ENCODE results near the gene LMOD1. TPM values are rescaled to one million over a fixed set of nuclear protein-coding genes. Genes with fewer than 3 reads are reported as not detected.
A peak's percentile ranks its signal among the peaks of the same experiment; 100 is the strongest.

LMOD1 gene
- polyA plus RNA-seq, 1 experiment, result 41.1 TPM

GRCh38 chr1:201982082-201982622, 35.8 kb upstream of the LMOD1 start:
- H3K9me3 ChIP-seq (ENCODE audit: control insufficient read depth, insufficient read depth, low read length), result no peaks in the 10 kb centered on the region
- H3K4me3 ChIP-seq (ENCODE audit: low read depth, low read length), result peak overlapping the region; percentile 88
- H3K27me3 ChIP-seq (ENCODE audit: control insufficient read depth, insufficient read depth, low read length), result no peaks in the 10 kb centered on the region
- POLR2A ChIA-PET, result interaction anchor here (0.6 to 1.1 kb wide), 3 partner anchors 42 to 86 kb away, joined by 3 to 4 read pairs (median 4); no protein-coding TSS in a partner anchor
- no peak for TF ChIP-seq CTCF (IDR thresholded peaks at IDR 0.05; ENCODE audit: low read depth, low read length)
- DNase-seq (ENCODE audit: low read depth, low spot score), result no peak
- CTCF ChIA-PET, result interaction anchor here (0.5 to 2.2 kb wide), 8 partner anchors 18 to 405 kb away, joined by 3 to 8 read pairs (median 3); no protein-coding TSS in a partner anchor
- peak overlapping the region; percentile 52 for H3K27ac ChIP-seq (ENCODE audit: low read depth, low read length)

GRCh38 chr1:201970334-201971159, 24.2 kb upstream of the LMOD1 start:
- Histone ChIP-seq H3K4me3 (ENCODE audit: low read depth, low read length) (no peak overlapping the region), H3K27me3 (ENCODE audit: control insufficient read depth, insufficient read depth, low read length) (no peaks in the 10 kb centered on the region), H3K27ac (ENCODE audit: low read depth, low read length) (no peak overlapping the region), H3K9me3 (ENCODE audit: control insufficient read depth, insufficient read depth, low read length) (no peaks in the 10 kb centered on the region)
- TF ChIP-seq CTCF (IDR thresholded peaks at IDR 0.05; ENCODE audit: low read depth, low read length), result no peak
- DNase-seq (ENCODE audit: low read depth, low spot score), result no peak
- ChIA-PET POLR2A (interaction anchor here (4.0 kb wide), 1 partner anchor 75 kb away, joined by 25 read pairs; no protein-coding TSS in a partner anchor), CTCF (interaction anchor here (4.6 to 7.0 kb wide), 3 partner anchors 74 to 89 kb away, joined by 61 to 225 read pairs (median 72); no protein-coding TSS in a partner anchor)

- no peak for TF ChIP-seq CTCF (IDR thresholded peaks at IDR 0.05; ENCODE audit: low read depth, low read length)
- Histone ChIP-seq H3K27ac (ENCODE audit: low read depth, low read length) (no peak overlapping the region), H3K9me3 (ENCODE audit: control insufficient read depth, insufficient read depth, low read length) (no peaks in the 10 kb centered on the region; the same call in 1 of the 2 replicates), H3K4me3 (ENCODE audit: low read depth, low read length) (no peak overlapping the region), H3K27me3 (ENCODE audit: control insufficient read depth, insufficient read depth, low read length) (no peaks in the 10 kb centered on the region)
- no peak for DNase-seq (ENCODE audit: low read depth, low spot score)
- ChIA-PET POLR2A (interaction anchor here (0.6 to 1.5 kb wide), 2 partner anchors 28 to 72 kb away, joined by 3 to 5 read pairs; no protein-coding TSS in a partner anchor), CTCF (interaction anchor here (1.0 to 7.0 kb wide), 5 partner anchors 22 to 90 kb away, joined by 3 to 72 read pairs (median 4); partner anchors contain the start of gene LMOD1)
Measured at GRCh38 chr1:201968202-201968925, 22.0 kb upstream of the LMOD1 start.

- H3K27ac ChIP-seq (ENCODE audit: low read depth, low read length), result no peak overlapping the region
- no peak for TF ChIP-seq CTCF (IDR thresholded peaks at IDR 0.05; ENCODE audit: low read depth, low read length)
- no peak overlapping the region for H3K4me3 ChIP-seq (ENCODE audit: low read depth, low read length)
- DNase-seq (ENCODE audit: low read depth, low spot score), result no peak
- CTCF ChIA-PET, result interaction anchor here (7.0 kb wide), 1 partner anchor 71 kb away, joined by 72 read pairs; no protein-coding TSS in a partner anchor
- H3K9me3 ChIP-seq (ENCODE audit: control insufficient read depth, insufficient read depth, low read length), result no peaks in the 10 kb centered on the region; the same call in 1 of the 2 replicates
- no peaks in the 10 kb centered on the region for H3K27me3 ChIP-seq (ENCODE audit: control insufficient read depth, insufficient read depth, low read length)
- POLR2A ChIA-PET, result no interaction called here
Measured at GRCh38 chr1:201966171-201966570, 19.8 kb upstream of the LMOD1 start.

All from AG04450 (cell line).